Activated naive CD4-positive, alpha-beta T cell treated with anti-CD3 and anti-CD28 coated beads for 36 hours (primary cell): ENCODE results near the gene SDK2. TPM values are rescaled to one million over a fixed set of nuclear protein-coding genes. Genes with fewer than 3 reads are reported as not detected.
"Not testable (repeated sequence)": the region's sequence is repeated elsewhere in the genome, so short reads cannot be mapped to it uniquely, and the experiment has no call there.

Experiments
- CTCF ChIA-PET: fragments of 350-600 bp; sonication (Branson Sonifier 250); formaldehyde crosslinking; loops from one replicate; lab custom pipeline; 2021; ENCODE audit warnings: antibody characterized with exemption; lab: Charles Lee
- DNase-seq: peaks from one replicate; pipeline ENCODE4 v3.0.0-alpha.2; 2020
- H3K27ac Mint-ChIP-seq: one replicate; pipeline ENCODE4 v1.8.0; 2021; ENCODE audit warnings: mild to moderate bottlenecking, mixed read lengths
- H3K27me3 Mint-ChIP-seq: one replicate; pipeline ENCODE4 v1.8.0; 2021; ENCODE audit warnings: low read depth, mixed read lengths
- H3K36me3 Mint-ChIP-seq: one replicate; pipeline ENCODE4 v1.8.0; 2021; ENCODE audit warnings: low read depth, mixed read lengths
- H3K4me1 Mint-ChIP-seq: one replicate; pipeline ENCODE4 v1.8.0; 2021; ENCODE audit warnings: low read depth, mixed read lengths
- H3K4me3 Mint-ChIP-seq: one replicate; pipeline ENCODE4 v1.8.0; 2021; ENCODE audit warnings: mild to moderate bottlenecking, moderate library complexity, mixed read lengths
- H3K9me3 Mint-ChIP-seq: one replicate; pipeline ENCODE4 v1.8.0; 2021; ENCODE audit warnings: mixed read lengths
- intact Hi-C: fragments of 100-400 bp; cut with micrococcal nuclease; formaldehyde crosslinking; loops from one replicate; pipeline ENCODE4 v1.15.1; 2023
- total RNA-seq, 2 experiments: library from RNA; stranded (reverse); gene quantifications; one replicate each; pipeline ENCODE4 v1.2.3, GENCODE V29; 2021

The SDK2 gene
- total RNA-seq, 2 experiments from 2014 or later, result 0.27 to 0.50 TPM

GRCh38 chr17:73478768-73479424 lies 165.3 kb downstream of the SDK2 start:
- H3K4me3 Mint-ChIP-seq, result no peak overlapping the region
- no peaks in the 10 kb centered on the region for H3K4me1 Mint-ChIP-seq
- H3K36me3 Mint-ChIP-seq, result no peaks in the 10 kb centered on the region
- H3K27me3 Mint-ChIP-seq, result peaks cover 4% of the 10 kb centered on the region
- no peaks in the 10 kb centered on the region for H3K9me3 Mint-ChIP-seq
- intact Hi-C loops, result no loop called here
- no peak for DNase-seq
- H3K27ac Mint-ChIP-seq, result no peak overlapping the region
- CTCF ChIA-PET, result no interaction called here

- Mint-ChIP-seq H3K27me3 (peaks cover 4% of the 10 kb centered on the region), H3K27ac (no peak overlapping the region), H3K36me3 (no peaks in the 10 kb centered on the region), H3K9me3 (no peaks in the 10 kb centered on the region), H3K4me1 (no peaks in the 10 kb centered on the region), H3K4me3 (no peak overlapping the region)
- CTCF ChIA-PET, result no interaction called here
- DNase-seq, result no peak
- intact Hi-C loops, result no loop called here
Measured at GRCh38 chr17:73478334-73478733, 165.9 kb downstream of the SDK2 start.

- no peaks in the 10 kb centered on the region for H3K4me1 Mint-ChIP-seq
- DNase-seq, result no peak
- H3K27ac Mint-ChIP-seq, result no peak overlapping the region
- no peaks in the 10 kb centered on the region for H3K9me3 Mint-ChIP-seq
- H3K36me3 Mint-ChIP-seq, result peaks cover 1% of the 10 kb centered on the region
- no peak overlapping the region for H3K4me3 Mint-ChIP-seq
- H3K27me3 Mint-ChIP-seq, result peaks cover 4% of the 10 kb centered on the region
- intact Hi-C loops, result no loop called here
- CTCF ChIA-PET, result no interaction called here
Measured at GRCh38 chr17:73476890-73477350, 167.3 kb downstream of the SDK2 start.

GRCh38 chr17:73474370-73474988 lies 169.8 kb downstream of the SDK2 start:
- Mint-ChIP-seq H3K36me3 (peaks cover 1% of the 10 kb centered on the region), H3K4me1 (no peaks in the 10 kb centered on the region), H3K27ac (no peak overlapping the region), H3K9me3 (no peaks in the 10 kb centered on the region), H3K27me3 (peaks cover 2% of the 10 kb centered on the region), H3K4me3 (no peak overlapping the region)
- CTCF ChIA-PET, result no interaction called here
- intact Hi-C loops, result no loop called here
- DNase-seq, result peak; percentile 45

GRCh38 chr17:73472715-73473114 lies 171.5 kb downstream of the SDK2 start:
- H3K4me1 Mint-ChIP-seq, H3K9me3 Mint-ChIP-seq, H3K27ac Mint-ChIP-seq, CTCF ChIA-PET, H3K4me3 Mint-ChIP-seq, H3K27me3 Mint-ChIP-seq, H3K36me3 Mint-ChIP-seq, intact Hi-C loops, DNase-seq: not testable (repeated sequence)

GRCh38 chr17:73471924-73472323 lies 172.3 kb downstream of the SDK2 start:
- DNase-seq, result no peak
- H3K4me3 Mint-ChIP-seq, result no peak overlapping the region
- no peaks in the 10 kb centered on the region for H3K4me1 Mint-ChIP-seq
- peaks cover 1% of the 10 kb centered on the region for H3K36me3 Mint-ChIP-seq
- no peak overlapping the region for H3K27ac Mint-ChIP-seq
- no peaks in the 10 kb centered on the region for H3K9me3 Mint-ChIP-seq
- intact Hi-C loops, result no loop called here
- no peaks in the 10 kb centered on the region for H3K27me3 Mint-ChIP-seq
- CTCF ChIA-PET, result no interaction called here

GRCh38 chr17:73470316-73470826 lies 173.9 kb downstream of the SDK2 start:
- no peak for DNase-seq
- intact Hi-C loops, result no loop called here
- Mint-ChIP-seq H3K36me3 (peaks cover 1% of the 10 kb centered on the region), H3K4me3 (no peak overlapping the region), H3K9me3 (no peaks in the 10 kb centered on the region), H3K27ac (no peak overlapping the region), H3K4me1 (no peaks in the 10 kb centered on the region), H3K27me3 (no peaks in the 10 kb centered on the region)
- CTCF ChIA-PET, result interaction anchor here (2.4 kb wide), 1 partner anchor 40 kb away, joined by 6 read pairs; no protein-coding TSS in a partner anchor

- intact Hi-C loops, result no loop called here
- H3K27me3 Mint-ChIP-seq, result no peaks in the 10 kb centered on the region
- no peak overlapping the region for H3K27ac Mint-ChIP-seq
- CTCF ChIA-PET, result interaction anchor here (2.4 kb wide), 1 partner anchor 39 kb away, joined by 6 read pairs; no protein-coding TSS in a partner anchor
- H3K4me3 Mint-ChIP-seq, result no peak overlapping the region
- H3K36me3 Mint-ChIP-seq, result peaks cover 1% of the 10 kb centered on the region
- no peak for DNase-seq
- peaks cover 2% of the 10 kb centered on the region for H3K4me1 Mint-ChIP-seq
- H3K9me3 Mint-ChIP-seq, result no peaks in the 10 kb centered on the region
Measured at GRCh38 chr17:73469311-73469710, 174.9 kb downstream of the SDK2 start.

GRCh38 chr17:73468221-73468620 lies 176.0 kb downstream of the SDK2 start:
- Mint-ChIP-seq H3K36me3 (peaks cover 1% of the 10 kb centered on the region), H3K4me1 (peaks cover 2% of the 10 kb centered on the region), H3K9me3 (no peaks in the 10 kb centered on the region), H3K27ac (no peak overlapping the region), H3K4me3 (no peak overlapping the region), H3K27me3 (no peaks in the 10 kb centered on the region)
- DNase-seq, result no peak
- intact Hi-C loops, result no loop called here
- CTCF ChIA-PET, result no interaction called here

GRCh38 chr17:73467651-73468050 lies 176.6 kb downstream of the SDK2 start:
- H3K27me3 Mint-ChIP-seq, result no peaks in the 10 kb centered on the region
- H3K4me1 Mint-ChIP-seq, result peaks cover 2% of the 10 kb centered on the region
- no peak for DNase-seq
- no peaks in the 10 kb centered on the region for H3K36me3 Mint-ChIP-seq
- intact Hi-C loops, result no loop called here
- CTCF ChIA-PET, result no interaction called here
- H3K9me3 Mint-ChIP-seq, result no peaks in the 10 kb centered on the region
- no peak overlapping the region for H3K27ac Mint-ChIP-seq
- no peak overlapping the region for H3K4me3 Mint-ChIP-seq

GRCh38 chr17:73466704-73467433 lies 177.4 kb downstream of the SDK2 start:
- Mint-ChIP-seq H3K27ac (no peak overlapping the region), H3K36me3 (no peaks in the 10 kb centered on the region), H3K9me3 (no peaks in the 10 kb centered on the region), H3K4me3 (no peak overlapping the region), H3K27me3 (no peaks in the 10 kb centered on the region), H3K4me1 (peaks cover 2% of the 10 kb centered on the region)
- CTCF ChIA-PET, result no interaction called here
- intact Hi-C loops, result no loop called here
- DNase-seq, result no peak

GRCh38 chr17:73465953-73466230 lies 178.4 kb downstream of the SDK2 start:
- no peak for DNase-seq
- H3K27me3 Mint-ChIP-seq, result no peaks in the 10 kb centered on the region
- H3K9me3 Mint-ChIP-seq, result no peaks in the 10 kb centered on the region
- no peaks in the 10 kb centered on the region for H3K36me3 Mint-ChIP-seq
- H3K4me1 Mint-ChIP-seq, result peaks cover 2% of the 10 kb centered on the region
- intact Hi-C loops, result no loop called here
- CTCF ChIA-PET, result no interaction called here
- no peak overlapping the region for H3K27ac Mint-ChIP-seq
- no peak overlapping the region for H3K4me3 Mint-ChIP-seq
